ENCODE results near the gene ZNF592. TPM values are rescaled to one million over a fixed set of nuclear protein-coding genes. Genes with fewer than 3 reads are reported as not detected.

Gene ZNF592
- total RNA-seq, 1 donor from 2014 or later = 36.1 TPM

DNA sequence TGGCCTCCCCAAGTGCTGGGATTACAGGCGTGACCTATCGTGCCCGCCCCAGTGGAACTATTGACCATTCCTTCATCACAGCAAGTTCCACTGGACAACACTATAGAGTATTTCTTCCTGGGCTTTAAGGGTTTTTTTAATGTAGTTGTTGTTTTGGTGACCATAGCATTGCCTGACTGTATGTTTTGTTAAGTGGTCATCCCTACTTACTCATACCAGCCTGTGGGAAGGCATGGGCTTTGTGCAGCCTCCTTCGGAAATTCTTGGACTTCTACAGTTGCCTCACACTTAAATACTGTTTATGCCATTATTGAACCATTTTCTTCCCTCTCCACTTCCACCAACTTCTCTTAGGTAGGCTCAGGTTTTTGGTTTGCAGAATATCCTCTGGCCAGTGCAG is 48.8 kb downstream of the ZNF592 start:
- intact Hi-C loops (cut with DNase I) = no loop called here
- TF ChIP-seq, protein P1, sequence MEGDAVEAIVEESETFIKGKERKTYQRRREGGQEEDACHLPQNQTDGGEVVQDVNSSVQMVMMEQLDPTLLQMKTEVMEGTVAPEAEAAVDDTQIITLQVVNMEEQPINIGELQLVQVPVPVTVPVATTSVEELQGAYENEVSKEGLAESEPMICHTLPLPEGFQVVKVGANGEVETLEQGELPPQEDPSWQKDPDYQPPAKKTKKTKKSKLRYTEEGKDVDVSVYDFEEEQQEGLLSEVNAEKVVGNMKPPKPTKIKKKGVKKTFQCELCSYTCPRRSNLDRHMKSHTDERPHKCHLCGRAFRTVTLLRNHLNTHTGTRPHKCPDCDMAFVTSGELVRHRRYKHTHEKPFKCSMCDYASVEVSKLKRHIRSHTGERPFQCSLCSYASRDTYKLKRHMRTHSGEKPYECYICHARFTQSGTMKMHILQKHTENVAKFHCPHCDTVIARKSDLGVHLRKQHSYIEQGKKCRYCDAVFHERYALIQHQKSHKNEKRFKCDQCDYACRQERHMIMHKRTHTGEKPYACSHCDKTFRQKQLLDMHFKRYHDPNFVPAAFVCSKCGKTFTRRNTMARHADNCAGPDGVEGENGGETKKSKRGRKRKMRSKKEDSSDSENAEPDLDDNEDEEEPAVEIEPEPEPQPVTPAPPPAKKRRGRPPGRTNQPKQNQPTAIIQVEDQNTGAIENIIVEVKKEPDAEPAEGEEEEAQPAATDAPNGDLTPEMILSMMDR (IDR thresholded peaks at IDR 0.05) = no peak
- H3K27ac ChIP-seq = no peak overlapping the region
- no peak overlapping the region for H3K4me3 ChIP-seq
- H3K9me3 ChIP-seq = no peaks in the 10 kb centered on the region
- H3K4me1 ChIP-seq = no peaks in the 10 kb centered on the region
- DNase-seq (ENCODE audit: low spot score in 2 of 2) = no peak
- peaks cover 55 to 76% of the 10 kb centered on the region in 2 donors for H3K36me3 ChIP-seq
- H3K27me3 ChIP-seq = no peaks in the 10 kb centered on the region

DNA sequence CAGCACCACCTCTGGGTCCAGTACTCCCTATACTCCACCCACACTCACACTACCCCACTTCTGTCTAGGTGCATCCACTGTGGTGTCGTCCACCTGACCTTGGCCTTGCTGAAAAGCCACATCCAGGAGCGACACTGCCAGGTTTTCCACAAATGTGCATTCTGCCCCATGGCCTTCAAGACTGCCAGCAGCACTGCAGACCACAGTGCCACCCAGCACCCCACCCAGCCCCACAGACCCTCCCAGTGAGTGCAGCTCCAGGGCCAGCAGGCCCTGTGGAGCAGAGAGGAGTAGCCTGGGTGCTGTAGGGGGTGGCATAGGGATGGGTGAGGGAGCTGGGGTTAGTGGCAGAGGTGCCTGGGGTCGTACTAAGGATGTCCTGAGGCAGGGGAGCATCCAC is 49.4 kb downstream of the ZNF592 start:
- no peak for DNase-seq (ENCODE audit: low spot score in 2 of 2)
- H3K9me3 ChIP-seq = no peaks in the 10 kb centered on the region
- peaks cover 61 to 76% of the 10 kb centered on the region in 2 donors for H3K36me3 ChIP-seq
- no peak overlapping the region for H3K4me3 ChIP-seq
- no peak overlapping the region for H3K27ac ChIP-seq
- TF ChIP-seq, protein P1 (IDR thresholded peaks at IDR 0.05) = no peak
- H3K27me3 ChIP-seq = no peaks in the 10 kb centered on the region
- no peaks in the 10 kb centered on the region for H3K4me1 ChIP-seq
- intact Hi-C loops (cut with DNase I) = no loop called here

DNA sequence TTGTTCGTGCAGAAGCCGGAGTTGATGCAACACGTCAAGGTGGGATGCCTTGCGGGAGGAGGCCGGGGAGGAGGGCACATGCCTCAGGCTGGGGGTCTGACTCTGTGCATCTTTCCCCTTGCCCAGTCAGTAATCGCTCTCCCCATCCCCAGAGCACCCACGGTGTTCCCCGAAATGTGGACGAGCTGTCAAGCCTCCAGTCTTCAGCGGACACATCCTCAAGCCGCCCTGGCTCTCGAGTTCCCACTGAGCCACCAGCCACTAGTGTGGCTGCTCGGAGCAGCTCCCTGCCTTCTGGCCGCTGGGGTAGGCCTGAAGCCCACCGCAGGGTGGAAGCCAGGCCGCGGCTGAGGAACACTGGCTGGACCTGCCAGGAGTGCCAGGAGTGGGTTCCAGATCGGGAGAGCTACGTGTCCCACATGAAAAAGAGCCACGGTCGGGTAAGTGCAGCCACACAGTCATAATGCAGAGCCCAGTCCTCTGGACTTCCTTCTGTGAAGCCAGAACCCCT is 50.1 kb downstream of the ZNF592 start:
- H3K9me3 ChIP-seq = no peaks in the 10 kb centered on the region
- no peak overlapping the region for H3K4me3 ChIP-seq
- H3K27me3 ChIP-seq = no peaks in the 10 kb centered on the region
- peaks cover 62 to 75% of the 10 kb centered on the region in 2 donors for H3K36me3 ChIP-seq
- no peak for DNase-seq (ENCODE audit: low spot score in 2 of 2)
- no peaks in the 10 kb centered on the region for H3K4me1 ChIP-seq
- intact Hi-C loops (cut with DNase I) = no loop called here
- no peak overlapping the region for H3K27ac ChIP-seq
- TF ChIP-seq, protein P1 (IDR thresholded peaks at IDR 0.05) = no peak

DNA sequence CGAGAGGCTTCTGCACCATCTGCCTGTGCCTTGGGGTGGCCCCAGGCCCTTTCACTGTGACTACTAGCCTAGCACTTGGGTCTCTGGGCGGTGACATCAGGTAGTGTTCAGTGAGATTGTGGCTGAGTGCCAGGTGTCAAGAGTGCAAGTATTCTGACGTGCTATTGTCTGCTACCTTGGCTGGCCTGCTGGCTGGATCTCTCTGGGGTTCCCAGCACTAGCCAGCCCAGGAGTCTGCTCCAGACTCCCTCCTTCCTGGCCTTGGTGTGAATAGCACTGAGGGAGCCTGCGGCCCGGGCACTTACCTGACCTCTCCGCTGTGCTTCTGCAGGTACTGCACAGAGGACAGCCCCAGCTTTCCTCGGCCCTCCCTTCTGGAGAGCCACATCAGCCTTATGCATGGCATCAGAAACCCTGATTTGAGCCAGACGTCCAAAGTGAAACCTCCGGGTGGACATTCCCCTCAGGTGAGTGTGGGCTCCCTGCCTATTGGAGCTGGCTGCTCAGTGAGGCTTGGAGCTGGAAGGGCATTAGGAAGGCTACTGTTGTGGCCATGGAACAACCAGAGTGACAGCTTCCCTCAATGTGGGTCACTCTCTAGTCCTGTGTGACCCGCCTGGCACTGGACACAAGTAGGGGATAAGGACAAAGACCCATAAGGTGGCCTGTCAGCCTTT is 51.3 kb downstream of the ZNF592 start:
- H3K36me3 ChIP-seq = peaks cover 58 to 75% of the 10 kb centered on the region in 2 donors

DNA sequence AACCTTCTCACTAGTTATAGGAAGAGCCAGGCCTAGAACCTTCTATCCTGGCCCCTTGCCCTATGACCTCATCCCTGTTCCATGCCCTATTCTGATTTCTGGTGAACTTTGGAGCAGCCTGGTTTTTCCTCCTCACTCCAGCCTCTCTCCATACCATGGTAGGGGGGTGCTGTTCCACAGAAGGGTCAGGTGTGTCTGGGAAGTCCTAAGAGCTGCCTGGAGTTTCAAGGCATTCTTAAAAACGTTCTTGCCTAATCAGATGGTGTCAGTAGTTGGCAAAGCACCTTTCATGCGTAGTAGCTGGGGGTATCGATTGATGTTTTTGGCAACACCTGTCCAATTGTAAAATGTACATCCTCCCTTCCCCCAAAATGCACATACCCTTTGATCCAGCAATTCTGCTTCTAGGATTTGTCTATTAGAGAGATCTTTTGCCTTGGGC is 52.0 kb downstream of the ZNF592 start:
- TF ChIP-seq, protein P1 (IDR thresholded peaks at IDR 0.05) = no peak
- Histone ChIP-seq H3K9me3 (no peaks in the 10 kb centered on the region), H3K27ac (no peak overlapping the region), H3K4me3 (no peak overlapping the region), H3K27me3 (no peaks in the 10 kb centered on the region), H3K36me3 (peaks cover 58 to 80% of the 10 kb centered on the region in 2 donors), H3K4me1 (no peaks in the 10 kb centered on the region)
- intact Hi-C loops (cut with DNase I) = no loop called here
- no peak for DNase-seq (ENCODE audit: low spot score in 2 of 2)

More for the DNA sequence above, 51.3 kb downstream of the ZNF592 start:
- intact Hi-C loops (cut with DNase I) = no loop called here
- no peak overlapping the region for H3K4me3 ChIP-seq
- DNase-seq (ENCODE audit: low spot score in 2 of 2) = no peak
- no peak overlapping the region for H3K27ac ChIP-seq
- no peaks in the 10 kb centered on the region for H3K4me1 ChIP-seq
- H3K9me3 ChIP-seq = no peaks in the 10 kb centered on the region
- TF ChIP-seq, protein P1 (IDR thresholded peaks at IDR 0.05) = no peak
- H3K27me3 ChIP-seq = no peaks in the 10 kb centered on the region
